ENCODE data around the gene MYL2. TPM values are rescaled to one million over a fixed set of nuclear protein-coding genes. Genes with fewer than 3 reads are reported as not detected.
A peak's percentile ranks its signal among the peaks of the same experiment; 100 is the strongest.

The MYL2 gene
- total RNA-seq, 5 donors from 2014 or later (not counting 1 experiment from before 2014, with no cell fraction given), result not detected

DNA sequence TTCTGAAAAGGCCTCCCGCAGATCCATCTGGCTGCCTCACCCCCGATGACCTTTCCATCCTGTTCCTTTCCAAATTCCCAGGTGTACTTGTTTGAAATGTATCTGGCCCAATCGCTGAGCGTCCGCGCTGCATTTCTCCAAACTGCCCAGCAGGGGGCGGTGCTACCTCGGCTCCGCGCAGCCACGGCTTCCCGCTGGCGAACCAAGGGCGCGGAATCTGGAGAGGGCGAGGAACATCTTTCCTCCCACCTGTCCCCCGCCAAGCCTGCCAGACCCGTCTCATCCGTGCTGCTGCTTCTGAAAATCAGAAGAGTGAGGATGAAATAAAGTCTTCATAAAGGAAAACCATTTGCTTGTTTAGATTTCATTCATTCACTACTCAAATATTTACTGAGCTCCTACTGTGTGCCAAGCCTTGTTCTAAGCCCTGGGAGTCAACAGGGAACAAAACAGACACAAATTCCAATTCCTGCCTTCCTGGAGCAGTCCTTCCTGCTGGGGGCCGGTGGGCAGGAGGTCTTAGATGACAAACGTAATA, 16.8 kb upstream of the MYL2 start:
- Histone ChIP-seq H3K4me3 (ENCODE audit: control insufficient read depth in 1 of 2, extremely low read depth in 1 of 2, low read length in 1 of 2) (no peak overlapping the region), H3K4me1 (ENCODE audit: control insufficient read depth in 1 of 2, extremely low read depth in 1 of 2, insufficient read depth in 2 of 2, low read length in 2 of 2) (peaks cover 0 to 6% of the 10 kb centered on the region in 2 experiments), H3K27me3 (replicated peaks in 1 of 2; ENCODE audit: control insufficient read depth in 2 of 2, extremely low read depth in 1 of 2, insufficient read depth in 2 of 2, low read length in 1 of 2) (peaks cover 0 to 32% of the 10 kb centered on the region in 2 experiments), H3K27ac (ENCODE audit: low read length) (no peak overlapping the region), H3K9me3 (no peaks in the 10 kb centered on the region), H3K36me3 (ENCODE audit: control insufficient read depth in 2 of 2, extremely low read depth in 1 of 2, insufficient read depth in 1 of 2, low read length in 1 of 2) (no peaks in the 10 kb centered on the region)
- peaks cover 22% of the 10 kb centered on the region in 2 donors for H3K27me3 Mint-ChIP-seq
- H3K27ac Mint-ChIP-seq, result no peak overlapping the region
- ChIA-PET POLR2A (no interaction called here), CTCF (interaction anchor here (0.6 to 1.4 kb wide), 4 partner anchors 156 to 794 kb away, joined by 3 to 6 read pairs (median 4); no protein-coding TSS in a partner anchor)
- 0% methylated on average over 13 of the region's 21 CpGs for WGBS (ENCODE audit: insufficient coverage)
- ATAC-seq (replicated peaks in 1 of 4) (peak in 3 of 4 experiments; percentile 40 to 56 (median 54)), DNase-seq (peak in 33 of 35 experiments; percentile 12 to 75 (median 42))
- peak overlapping the region in 1 of 3 donors; percentile 19 for H3K4me3 Mint-ChIP-seq
- H3K9me3 Mint-ChIP-seq, result no peaks in the 10 kb centered on the region
- no peaks in the 10 kb centered on the region for H3K36me3 Mint-ChIP-seq
- peaks cover 6 to 7% (median 6%) of the 10 kb centered on the region in 3 donors for H3K4me1 Mint-ChIP-seq

DNA sequence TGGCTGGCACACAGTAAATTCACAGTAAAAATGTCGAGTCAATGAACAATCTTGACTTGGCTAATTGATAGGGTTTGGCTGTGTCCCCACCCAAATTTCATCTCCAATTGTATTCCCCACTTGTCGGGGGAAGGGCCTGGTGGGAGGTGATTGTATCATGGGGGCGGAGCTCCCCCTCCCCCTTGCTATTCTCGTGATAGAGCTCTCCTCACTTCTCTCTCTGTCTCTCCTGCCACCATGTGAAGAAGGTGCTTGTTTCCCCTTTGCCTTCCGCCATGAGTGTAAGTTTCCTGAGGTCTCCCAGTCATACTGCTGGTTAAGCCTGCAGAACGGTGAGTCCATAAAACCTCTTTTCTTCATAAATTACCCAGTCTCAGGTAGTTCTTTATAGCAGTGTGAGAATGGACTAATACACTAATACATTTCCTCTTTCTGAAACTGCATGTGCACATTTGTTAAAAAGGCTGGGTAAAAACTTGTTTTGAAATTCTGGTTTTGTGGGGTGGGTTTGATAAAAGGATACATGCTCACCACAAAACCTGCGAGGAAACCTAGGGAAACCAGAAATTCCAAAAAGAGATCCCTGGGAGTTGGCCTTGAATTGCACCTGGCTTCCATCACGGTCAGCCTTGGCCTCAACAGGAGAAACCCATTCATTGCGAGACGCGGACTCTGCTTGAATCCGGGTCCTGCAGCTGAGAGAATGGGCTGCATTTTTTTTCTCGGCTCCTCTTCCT, 16.2 kb upstream of the MYL2 start:
- ChIA-PET POLR2A (interaction anchor here in 1 of 2 donors (0.7 kb wide), 1 partner anchor 1396 kb away, joined by 4 read pairs; no protein-coding TSS in a partner anchor), CTCF (interaction anchor here in 1 of 2 donors (1.2 kb wide), 1 partner anchor 367 kb away, joined by 3 read pairs; no protein-coding TSS in a partner anchor)
- Mint-ChIP-seq H3K36me3 (no peaks in the 10 kb centered on the region), H3K27ac (no peak overlapping the region), H3K27me3 (peaks cover 21% of the 10 kb centered on the region in 2 donors), H3K9me3 (no peaks in the 10 kb centered on the region), H3K4me3 (no peak overlapping the region), H3K4me1 (peaks cover 6 to 7% (median 6%) of the 10 kb centered on the region in 3 donors)
- Histone ChIP-seq H3K9me3 (no peaks in the 10 kb centered on the region), H3K4me3 (ENCODE audit: control insufficient read depth in 1 of 2, extremely low read depth in 1 of 2, low read length in 1 of 2) (no peak overlapping the region), H3K4me1 (ENCODE audit: control insufficient read depth in 1 of 2, extremely low read depth in 1 of 2, insufficient read depth in 2 of 2, low read length in 2 of 2) (peaks cover 0 to 6% of the 10 kb centered on the region in 2 experiments), H3K27me3 (replicated peaks in 1 of 2; ENCODE audit: control insufficient read depth in 2 of 2, extremely low read depth in 1 of 2, insufficient read depth in 2 of 2, low read length in 1 of 2) (peaks cover 0 to 33% of the 10 kb centered on the region in 2 experiments), H3K27ac (ENCODE audit: low read length) (no peak overlapping the region), H3K36me3 (ENCODE audit: control insufficient read depth in 2 of 2, extremely low read depth in 1 of 2, insufficient read depth in 1 of 2, low read length in 1 of 2) (no peaks in the 10 kb centered on the region)
- WGBS (ENCODE audit: insufficient coverage), result 38% methylated on average over 7 of the region's 13 CpGs
- ATAC-seq (replicated peaks in 1 of 4) (no peak), DNase-seq (peak in 1 of 35 experiments; percentile 4)

DNA sequence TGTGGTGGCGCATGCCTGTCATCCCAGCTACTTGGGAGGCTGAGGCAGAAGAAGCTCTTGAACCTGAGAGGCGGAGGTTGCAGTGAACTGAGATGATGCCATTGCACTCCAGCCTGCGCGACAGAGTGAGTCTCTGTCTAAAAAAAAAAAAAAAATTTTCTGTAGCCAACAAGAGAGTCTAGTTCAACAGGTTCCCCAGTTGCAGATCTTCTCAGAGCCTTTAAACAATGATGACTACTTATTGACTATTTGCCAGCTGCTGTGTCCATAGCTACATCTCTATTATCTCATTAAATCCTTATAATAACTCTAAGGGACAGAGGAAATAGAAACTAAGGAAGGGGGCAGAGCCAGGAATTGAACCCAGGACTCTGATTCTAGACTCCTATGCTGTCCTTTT, 15.2 kb upstream of the MYL2 start:
- POLR2A ChIA-PET, result no interaction called here

DNA sequence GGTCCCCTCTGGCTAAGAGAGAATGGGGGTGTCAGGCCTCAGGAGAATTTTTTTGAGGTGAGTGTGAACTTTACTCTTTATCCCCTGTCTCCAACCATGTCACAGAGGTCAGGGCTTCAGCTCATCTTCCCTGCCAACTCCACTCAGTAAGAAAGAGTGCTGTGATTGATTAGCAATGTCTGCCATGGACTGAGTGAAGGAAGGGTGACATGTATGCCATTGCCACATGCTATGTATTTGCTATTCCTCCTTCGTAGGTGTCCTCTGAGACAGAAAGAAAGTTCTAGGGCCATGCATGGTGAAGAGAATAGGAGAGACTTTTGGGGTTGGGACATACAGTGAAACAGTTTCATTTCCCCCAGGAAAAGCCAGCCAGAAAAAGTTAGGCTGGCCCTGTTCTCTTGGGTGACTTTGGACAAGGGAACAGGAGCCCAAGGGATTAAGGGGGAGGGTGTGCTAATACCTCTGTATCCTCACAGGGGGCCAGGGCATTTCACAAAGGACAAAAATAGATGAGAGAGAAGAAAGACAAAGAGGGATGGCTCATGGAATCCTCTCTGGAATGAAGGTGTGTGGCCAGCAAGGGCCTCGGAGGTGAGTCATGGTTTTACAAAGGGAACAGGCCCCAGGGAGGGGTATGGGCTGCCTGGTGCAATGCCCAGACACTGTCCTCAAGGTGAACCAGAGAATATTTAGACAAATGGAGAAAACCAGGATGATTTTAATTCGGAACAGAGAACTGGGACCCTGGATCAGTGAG, 13.9 kb upstream of the MYL2 start:
- H3K27ac ChIP-seq (ENCODE audit: low read length), result no peak overlapping the region
- Mint-ChIP-seq H3K9me3 (no peaks in the 10 kb centered on the region), H3K36me3 (no peaks in the 10 kb centered on the region), H3K27me3 (peaks cover 21% of the 10 kb centered on the region in 2 donors), H3K27ac (no peak overlapping the region), H3K4me1 (peaks cover 6 to 7% (median 6%) of the 10 kb centered on the region in 3 donors), H3K4me3 (no peak overlapping the region)
- ATAC-seq (replicated peaks in 1 of 4) (no peak), DNase-seq (no peak)
- whole genome bisulfite sequencing (ENCODE audit: insufficient coverage), result 68% methylated on average over 2 of the region's 3 CpGs
- no peak overlapping the region for H3K4me3 ChIP-seq (ENCODE audit: control insufficient read depth in 1 of 2, extremely low read depth in 1 of 2, low read length in 1 of 2)
- H3K36me3 ChIP-seq (ENCODE audit: control insufficient read depth in 2 of 2, extremely low read depth in 1 of 2, insufficient read depth in 1 of 2, low read length in 1 of 2), result no peaks in the 10 kb centered on the region
- POLR2A ChIA-PET, result no interaction called here
- H3K9me3 ChIP-seq, result no peaks in the 10 kb centered on the region
- H3K27me3 ChIP-seq (replicated peaks in 1 of 2; ENCODE audit: control insufficient read depth in 2 of 2, extremely low read depth in 1 of 2, insufficient read depth in 2 of 2, low read length in 1 of 2), result peaks cover 0 to 33% of the 10 kb centered on the region in 2 experiments
- peaks cover 0 to 6% of the 10 kb centered on the region in 2 experiments for H3K4me1 ChIP-seq (ENCODE audit: control insufficient read depth in 1 of 2, extremely low read depth in 1 of 2, insufficient read depth in 2 of 2, low read length in 2 of 2)
- CTCF ChIA-PET, result no interaction called here

More for the DNA sequence above, 15.2 kb upstream of the MYL2 start:
- CTCF ChIA-PET, result interaction anchor here in 1 of 2 donors (0.6 to 1.2 kb wide), 4 partner anchors 14 to 382 kb away, joined by 3 to 5 read pairs (median 4); no protein-coding TSS in a partner anchor
- Mint-ChIP-seq H3K36me3 (no peaks in the 10 kb centered on the region), H3K4me3 (no peak overlapping the region), H3K27ac (no peak overlapping the region), H3K27me3 (peaks cover 21% of the 10 kb centered on the region in 2 donors), H3K9me3 (no peaks in the 10 kb centered on the region), H3K4me1 (peaks cover 6 to 7% (median 6%) of the 10 kb centered on the region in 3 donors)
- Histone ChIP-seq H3K4me1 (ENCODE audit: control insufficient read depth in 1 of 2, extremely low read depth in 1 of 2, insufficient read depth in 2 of 2, low read length in 2 of 2) (peaks cover 0 to 6% of the 10 kb centered on the region in 2 experiments), H3K36me3 (ENCODE audit: control insufficient read depth in 2 of 2, extremely low read depth in 1 of 2, insufficient read depth in 1 of 2, low read length in 1 of 2) (no peaks in the 10 kb centered on the region), H3K9me3 (no peaks in the 10 kb centered on the region), H3K4me3 (ENCODE audit: control insufficient read depth in 1 of 2, extremely low read depth in 1 of 2, low read length in 1 of 2) (no peak overlapping the region), H3K27me3 (replicated peaks in 1 of 2; ENCODE audit: control insufficient read depth in 2 of 2, extremely low read depth in 1 of 2, insufficient read depth in 2 of 2, low read length in 1 of 2) (peaks cover 0 to 35% of the 10 kb centered on the region in 2 experiments), H3K27ac (ENCODE audit: low read length) (no peak overlapping the region)
- ATAC-seq (replicated peaks in 1 of 4), result no peak
- WGBS (ENCODE audit: insufficient coverage), result 86% methylated on average over 1 of the region's 4 CpGs
- no peak for DNase-seq

DNA sequence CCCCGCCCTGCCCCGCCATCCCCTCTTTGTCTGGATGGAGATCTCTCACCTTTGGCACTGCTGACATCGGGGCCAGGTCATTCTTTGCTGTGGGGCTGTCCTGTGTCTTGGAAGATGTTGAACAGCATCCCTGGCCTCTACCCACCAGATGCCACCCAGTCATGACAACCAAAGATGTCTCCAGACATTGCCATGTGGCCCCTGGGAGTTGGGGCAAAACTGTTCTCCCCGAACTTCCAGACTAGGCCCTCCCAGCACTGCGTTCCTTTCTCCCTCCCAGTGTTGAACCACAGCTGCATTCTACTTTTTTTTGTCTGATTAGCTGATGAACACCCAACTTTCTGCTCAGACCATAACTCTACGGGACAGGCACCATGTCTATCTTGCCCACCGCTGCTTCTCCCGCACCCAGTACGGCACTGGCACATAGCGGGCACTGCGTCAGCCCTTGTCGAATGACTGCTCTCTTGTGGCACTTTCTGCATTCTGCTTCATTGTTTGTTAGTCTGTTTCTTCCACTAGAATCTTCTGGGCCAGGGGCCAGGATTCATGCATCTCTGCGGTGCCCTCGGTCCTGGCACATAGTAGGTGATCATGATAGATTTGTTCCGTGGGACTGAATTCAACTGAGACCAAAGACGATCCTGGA, 13.1 kb upstream of the MYL2 start:
- peaks cover 21% of the 10 kb centered on the region in 2 donors for H3K27me3 Mint-ChIP-seq
- Histone ChIP-seq H3K27ac (ENCODE audit: low read length) (no peak overlapping the region), H3K4me3 (ENCODE audit: control insufficient read depth in 1 of 2, extremely low read depth in 1 of 2, low read length in 1 of 2) (no peak overlapping the region), H3K27me3 (replicated peaks in 1 of 2; ENCODE audit: control insufficient read depth in 2 of 2, extremely low read depth in 1 of 2, insufficient read depth in 2 of 2, low read length in 1 of 2) (peaks cover 0 to 33% of the 10 kb centered on the region in 2 experiments), H3K4me1 (ENCODE audit: control insufficient read depth in 1 of 2, extremely low read depth in 1 of 2, insufficient read depth in 2 of 2, low read length in 2 of 2) (peaks cover 0 to 6% of the 10 kb centered on the region in 2 experiments), H3K36me3 (ENCODE audit: control insufficient read depth in 2 of 2, extremely low read depth in 1 of 2, insufficient read depth in 1 of 2, low read length in 1 of 2) (no peaks in the 10 kb centered on the region), H3K9me3 (no peaks in the 10 kb centered on the region)
- H3K36me3 Mint-ChIP-seq, result no peaks in the 10 kb centered on the region
- DNase-seq (no peak), ATAC-seq (replicated peaks in 1 of 4) (no peak)
- no peak overlapping the region for H3K27ac Mint-ChIP-seq
- ChIA-PET POLR2A (no interaction called here), CTCF (no interaction called here)
- H3K4me1 Mint-ChIP-seq, result peaks cover 6 to 7% (median 6%) of the 10 kb centered on the region in 3 donors
- H3K4me3 Mint-ChIP-seq, result no peak overlapping the region
- H3K9me3 Mint-ChIP-seq, result no peaks in the 10 kb centered on the region
- 91% methylated on average over 12 of the region's 16 CpGs for WGBS (ENCODE audit: insufficient coverage)

DNA sequence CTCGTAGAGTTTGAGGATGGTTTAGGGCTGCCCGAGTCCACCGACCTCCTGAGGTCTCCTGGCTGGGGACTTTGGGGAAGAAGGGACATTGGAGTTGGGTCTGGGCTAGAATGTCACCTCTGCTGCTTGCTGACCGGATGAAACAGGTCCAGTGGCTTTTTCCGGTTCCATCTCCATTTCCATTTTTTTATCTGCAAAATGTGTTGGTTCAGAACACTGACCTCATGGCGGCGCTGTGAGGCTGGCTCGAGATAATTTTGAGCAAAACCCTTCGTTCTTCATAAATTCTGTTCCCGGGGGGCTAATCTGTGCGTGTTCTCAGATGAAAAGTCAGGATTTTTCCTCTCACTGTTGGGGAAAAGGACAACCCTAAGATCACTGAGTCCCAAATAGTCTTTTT, 11.7 kb upstream of the MYL2 start:
- H3K9me3 Mint-ChIP-seq, result no peaks in the 10 kb centered on the region
- H3K4me3 Mint-ChIP-seq, result no peak overlapping the region
- peaks cover 0 to 2% of the 10 kb centered on the region in 2 experiments for H3K4me1 ChIP-seq (ENCODE audit: control insufficient read depth in 1 of 2, extremely low read depth in 1 of 2, insufficient read depth in 2 of 2, low read length in 2 of 2)
- no peak overlapping the region for H3K4me3 ChIP-seq (ENCODE audit: control insufficient read depth in 1 of 2, extremely low read depth in 1 of 2, low read length in 1 of 2)
- no peak overlapping the region for H3K27ac Mint-ChIP-seq
- DNase-seq (no peak), ATAC-seq (replicated peaks in 1 of 4) (no peak)
- peaks cover 0 to 23% of the 10 kb centered on the region in 2 experiments for H3K27me3 ChIP-seq (replicated peaks in 1 of 2; ENCODE audit: control insufficient read depth in 2 of 2, extremely low read depth in 1 of 2, insufficient read depth in 2 of 2, low read length in 1 of 2)
- 39% methylated on average over 5 of the region's 11 CpGs for WGBS (ENCODE audit: insufficient coverage)
- peaks cover 2% of the 10 kb centered on the region in 3 donors for H3K4me1 Mint-ChIP-seq
- H3K36me3 Mint-ChIP-seq, result no peaks in the 10 kb centered on the region
- H3K36me3 ChIP-seq (ENCODE audit: control insufficient read depth in 2 of 2, extremely low read depth in 1 of 2, insufficient read depth in 1 of 2, low read length in 1 of 2), result no peaks in the 10 kb centered on the region
- peaks cover 15 to 16% of the 10 kb centered on the region in 2 donors for H3K27me3 Mint-ChIP-seq
- no peak overlapping the region for H3K27ac ChIP-seq (ENCODE audit: low read length)
- ChIA-PET CTCF (no interaction called here), POLR2A (no interaction called here)
- H3K9me3 ChIP-seq, result no peaks in the 10 kb centered on the region
